IPS-18a (cell line): Measurements from ENCODE around the gene PRKN.

Experiments used
- H3K27ac ChIP-seq: one replicate; pipeline ENCODE4 v1.5.1; 2013; ENCODE audit warnings: low read length
- H3K27me3 ChIP-seq: one replicate; pipeline ENCODE4 v1.6.1; 2013; ENCODE audit warnings: mild to moderate bottlenecking, low read length; ENCODE audit not compliant: control insufficient read depth, insufficient read depth
- H3K36me3 ChIP-seq: one replicate; pipeline ENCODE4 v1.6.1; 2013; ENCODE audit warnings: low read depth, low read length; ENCODE audit not compliant: control insufficient read depth
- H3K4me1 ChIP-seq: one replicate; pipeline ENCODE4 v1.6.1; 2013; ENCODE audit warnings: low read depth, low read length; ENCODE audit not compliant: control insufficient read depth
- H3K4me3 ChIP-seq: one replicate; pipeline ENCODE4 v1.5.1; 2013; ENCODE audit warnings: low read length
- H3K9ac ChIP-seq: one replicate; pipeline ENCODE4 v1.6.1; 2013; ENCODE audit warnings: mild to moderate bottlenecking, low read length, moderate library complexity
- H3K9me3 ChIP-seq: one replicate; pipeline ENCODE4 v1.6.1; 2013; ENCODE audit warnings: low read depth, low read length; ENCODE audit not compliant: control insufficient read depth

The PRKN gene

GRCh38 chr6:161548713-161549296 lies 1178.8 kb downstream of the PRKN start:
- Histone ChIP-seq H3K4me1 (peaks cover 9% of the 10 kb centered on the region), H3K27me3 (no peaks in the 10 kb centered on the region), H3K9me3 (no peaks in the 10 kb centered on the region), H3K9ac (no peak overlapping the region), H3K27ac (no peak overlapping the region), H3K4me3 (no peak overlapping the region), H3K36me3 (no peaks in the 10 kb centered on the region)

DNA sequence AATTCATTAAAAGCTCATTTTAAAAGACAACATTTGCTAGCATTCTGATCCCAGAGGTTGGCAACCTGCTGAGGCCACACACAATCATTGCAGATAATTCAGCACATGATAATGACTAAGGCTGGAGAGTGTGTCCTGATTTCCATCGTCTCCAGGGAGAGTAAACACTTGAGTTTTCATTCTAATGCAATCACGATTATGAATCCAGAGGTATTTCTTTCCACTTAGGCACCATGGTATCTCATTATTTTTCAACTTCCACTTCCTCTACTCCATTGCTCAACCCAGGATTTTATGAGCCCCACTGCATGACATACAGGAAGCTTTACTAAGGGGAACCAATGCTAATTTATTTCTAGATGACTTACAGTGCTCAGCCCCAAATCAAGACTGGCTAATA lies 1179.9 kb downstream of the PRKN start:
- no peak overlapping the region for H3K9ac ChIP-seq
- no peak overlapping the region for H3K27ac ChIP-seq
- no peaks in the 10 kb centered on the region for H3K36me3 ChIP-seq
- H3K9me3 ChIP-seq, result no peaks in the 10 kb centered on the region
- H3K4me1 ChIP-seq, result peaks cover 9% of the 10 kb centered on the region
- no peak overlapping the region for H3K4me3 ChIP-seq
- H3K27me3 ChIP-seq, result no peaks in the 10 kb centered on the region

- H3K27ac ChIP-seq, result no peak overlapping the region
- no peak overlapping the region for H3K4me3 ChIP-seq
Measured at GRCh38 chr6:161546632-161547031, 1180.9 kb downstream of the PRKN start.

DNA sequence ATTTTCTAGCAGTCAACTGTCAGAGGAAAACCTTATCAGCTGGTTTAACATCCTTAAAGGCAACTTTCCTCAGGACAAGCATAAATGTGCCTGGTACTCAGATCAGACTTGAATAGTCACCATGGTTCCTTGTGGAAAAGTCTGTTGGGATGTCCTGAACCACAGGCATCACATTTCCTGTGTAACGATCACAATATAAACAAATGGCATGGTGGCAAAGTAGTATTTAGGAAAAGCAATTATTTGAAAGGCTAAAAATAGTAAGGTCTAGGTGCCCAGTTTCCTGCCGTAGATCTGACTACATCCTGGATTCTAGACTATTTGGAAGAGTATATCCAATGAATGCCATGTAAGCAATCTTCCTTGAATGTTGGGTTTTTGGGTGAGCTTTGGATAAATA lies 1181.8 kb downstream of the PRKN start:
- Histone ChIP-seq H3K27me3 (no peaks in the 10 kb centered on the region), H3K4me1 (peaks cover 9% of the 10 kb centered on the region), H3K27ac (no peak overlapping the region)

More at GRCh38 chr6:161546632-161547031, 1180.9 kb downstream of the PRKN start:
- H3K4me1 ChIP-seq, result peaks cover 9% of the 10 kb centered on the region
- H3K9ac ChIP-seq, result no peak overlapping the region
- no peaks in the 10 kb centered on the region for H3K27me3 ChIP-seq
- no peaks in the 10 kb centered on the region for H3K36me3 ChIP-seq
- H3K9me3 ChIP-seq, result no peaks in the 10 kb centered on the region

GRCh38 chr6:161544801-161545480 lies 1182.6 kb downstream of the PRKN start:
- H3K4me1 ChIP-seq, result peaks cover 8% of the 10 kb centered on the region

More for the DNA sequence above, 1181.8 kb downstream of the PRKN start:
- H3K4me3 ChIP-seq, result no peak overlapping the region
- no peaks in the 10 kb centered on the region for H3K9me3 ChIP-seq
- H3K9ac ChIP-seq, result no peak overlapping the region
- no peaks in the 10 kb centered on the region for H3K36me3 ChIP-seq

GRCh38 chr6:161543684-161544309 lies 1183.8 kb downstream of the PRKN start:
- Histone ChIP-seq H3K4me1 (peaks cover 6% of the 10 kb centered on the region), H3K9me3 (no peaks in the 10 kb centered on the region), H3K4me3 (no peak overlapping the region), H3K36me3 (no peaks in the 10 kb centered on the region), H3K27me3 (no peaks in the 10 kb centered on the region), H3K27ac (no peak overlapping the region), H3K9ac (no peak overlapping the region)

More at GRCh38 chr6:161544801-161545480, 1182.6 kb downstream of the PRKN start:
- no peak overlapping the region for H3K27ac ChIP-seq
- H3K36me3 ChIP-seq, result no peaks in the 10 kb centered on the region
- no peaks in the 10 kb centered on the region for H3K27me3 ChIP-seq
- H3K9me3 ChIP-seq, result no peaks in the 10 kb centered on the region
- H3K4me3 ChIP-seq, result no peak overlapping the region
- no peak overlapping the region for H3K9ac ChIP-seq

- H3K27ac ChIP-seq, result no peak overlapping the region
- no peak overlapping the region for H3K4me3 ChIP-seq
- H3K9ac ChIP-seq, result no peak overlapping the region
- H3K27me3 ChIP-seq, result no peaks in the 10 kb centered on the region
- H3K9me3 ChIP-seq, result no peaks in the 10 kb centered on the region
- no peaks in the 10 kb centered on the region for H3K36me3 ChIP-seq
- peaks cover 2% of the 10 kb centered on the region for H3K4me1 ChIP-seq
Measured at GRCh38 chr6:161542346-161542980, 1185.1 kb downstream of the PRKN start.

GRCh38 chr6:161540532-161540931 lies 1187.0 kb downstream of the PRKN start:
- H3K36me3 ChIP-seq, result no peaks in the 10 kb centered on the region
- H3K4me1 ChIP-seq, result no peaks in the 10 kb centered on the region
- no peaks in the 10 kb centered on the region for H3K27me3 ChIP-seq
- no peak overlapping the region for H3K4me3 ChIP-seq
- no peak overlapping the region for H3K9ac ChIP-seq
- H3K27ac ChIP-seq, result no peak overlapping the region
- no peaks in the 10 kb centered on the region for H3K9me3 ChIP-seq

DNA sequence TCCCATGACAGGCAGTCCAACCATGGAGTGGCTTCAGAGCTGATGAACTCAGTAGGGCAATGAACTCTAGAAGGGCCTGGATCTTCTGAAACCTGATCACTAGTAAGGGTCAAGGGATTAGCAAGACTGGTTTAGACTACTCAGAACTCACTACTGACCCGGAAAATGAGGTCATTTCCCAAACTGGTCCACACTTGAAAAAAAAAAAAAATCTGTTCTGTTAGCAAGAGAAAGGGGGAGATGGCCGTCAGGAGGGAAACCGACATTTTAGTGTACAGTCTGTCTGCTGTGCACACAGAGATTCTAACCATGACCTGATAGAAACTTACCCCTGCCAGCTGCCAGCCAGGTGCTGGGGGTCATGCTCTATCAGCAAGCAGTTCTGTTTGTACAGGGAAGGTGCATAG lies 1191.3 kb downstream of the PRKN start:
- Histone ChIP-seq H3K27ac (no peak overlapping the region), H3K36me3 (no peaks in the 10 kb centered on the region), H3K4me1 (no peaks in the 10 kb centered on the region), H3K9me3 (no peaks in the 10 kb centered on the region), H3K9ac (no peak overlapping the region), H3K4me3 (no peak overlapping the region), H3K27me3 (no peaks in the 10 kb centered on the region)

DNA sequence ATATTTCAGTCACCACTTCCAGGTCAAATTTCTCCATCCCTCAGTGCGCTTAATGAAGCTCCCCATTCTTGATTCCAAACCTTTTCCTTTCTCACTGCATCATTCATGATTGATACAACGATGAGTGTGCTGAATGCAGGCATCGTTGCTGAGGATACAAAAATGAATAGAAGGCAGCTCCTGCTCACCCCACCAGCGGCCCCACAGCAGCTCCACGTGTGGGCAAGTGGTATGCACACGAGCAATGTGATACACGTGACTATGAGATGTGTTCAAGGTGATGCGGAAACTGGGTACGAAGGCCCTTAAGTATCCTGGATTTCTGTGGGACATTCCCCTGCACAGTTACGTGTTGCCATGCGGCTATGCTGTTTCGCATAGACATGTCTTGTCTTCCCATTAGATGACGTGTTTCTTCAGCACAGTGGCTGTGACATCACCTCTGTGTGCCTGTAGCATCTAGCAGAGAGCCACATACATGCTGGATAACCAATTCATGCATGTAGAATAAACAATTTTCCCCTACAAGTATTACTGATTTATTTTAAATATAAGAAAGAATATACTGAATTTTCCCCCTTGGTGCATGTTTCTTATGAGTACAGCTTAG lies 1193.2 kb downstream of the PRKN start:
- no peak overlapping the region for H3K9ac ChIP-seq
- H3K4me1 ChIP-seq, result no peaks in the 10 kb centered on the region
- H3K4me3 ChIP-seq, result no peak overlapping the region
- H3K27me3 ChIP-seq, result no peaks in the 10 kb centered on the region
- no peak overlapping the region for H3K27ac ChIP-seq
- H3K36me3 ChIP-seq, result no peaks in the 10 kb centered on the region
- H3K9me3 ChIP-seq, result no peaks in the 10 kb centered on the region

- H3K27me3 ChIP-seq, result no peaks in the 10 kb centered on the region
- H3K27ac ChIP-seq, result no peak overlapping the region
- H3K36me3 ChIP-seq, result no peaks in the 10 kb centered on the region
- H3K9me3 ChIP-seq, result no peaks in the 10 kb centered on the region
- no peak overlapping the region for H3K4me3 ChIP-seq
- H3K4me1 ChIP-seq, result no peaks in the 10 kb centered on the region
- H3K9ac ChIP-seq, result no peak overlapping the region
Measured at GRCh38 chr6:161533266-161533665, 1194.3 kb downstream of the PRKN start.
